Head of caudate nucleus (tissue), 42 donors: Measurements from ENCODE around the gene BAIAP2L2.

Experiments
- DNase-seq, 42 donors: peaks; one replicate each; pipeline versions ENCODE4 v3.0.0 to v3.0.0-alpha.2; 2020 to 2021; ENCODE audit warnings: mixed read lengths in 7 of 42
- intact Hi-C: fragments of 100-400 bp; cut with DNase I; formaldehyde crosslinking; loops from one replicate; pipeline ENCODE4 v1.15.0; 2022

BAIAP2L2 gene

DNA sequence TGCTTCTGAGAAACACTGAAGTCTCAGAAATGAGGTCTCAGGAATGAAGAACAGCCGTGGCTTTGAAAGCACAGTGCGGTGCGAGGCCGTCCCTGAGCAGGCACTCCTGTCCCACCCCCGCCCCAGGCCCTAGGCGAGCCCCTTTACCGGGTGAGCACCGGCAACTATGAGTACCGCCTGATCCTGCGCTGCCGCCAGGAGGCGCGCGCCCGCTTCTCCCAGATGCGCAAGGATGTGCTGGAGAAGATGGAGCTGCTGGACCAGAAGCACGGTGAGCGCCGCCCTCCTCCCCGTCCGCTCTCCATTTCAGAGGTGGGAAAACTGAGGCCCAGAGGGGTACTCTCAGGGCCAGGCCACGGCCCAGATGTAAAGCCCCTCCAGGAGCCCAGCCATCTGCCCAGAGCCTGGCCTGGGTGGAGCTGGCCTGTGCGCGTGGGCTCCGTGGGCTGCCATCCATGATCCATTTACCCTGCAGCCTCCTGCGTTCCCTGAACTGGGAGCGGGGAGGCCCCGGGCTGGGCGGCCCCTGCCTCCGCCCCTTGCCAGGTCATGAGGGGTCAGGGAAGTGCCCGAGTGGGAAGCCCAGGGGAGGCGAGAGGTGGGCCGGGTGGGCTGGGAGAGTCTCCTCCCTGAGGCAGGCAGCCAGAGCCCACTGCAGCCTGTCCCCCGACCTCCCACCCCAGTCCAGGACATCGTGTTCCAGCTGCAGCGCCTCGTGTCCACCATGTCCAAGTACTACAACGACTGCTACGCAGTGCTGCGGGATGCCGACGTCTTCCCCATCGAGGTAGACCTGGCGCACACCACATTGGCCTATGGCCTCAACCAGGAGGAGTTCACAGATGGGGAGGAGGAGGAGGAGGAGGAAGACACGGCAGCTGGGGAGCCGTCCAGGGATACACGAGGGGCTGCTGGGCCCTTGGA lies 36.0 kb downstream of the BAIAP2L2 start:
- intact Hi-C loops = loop anchor here (10.0 kb wide), 1 partner anchor 500 kb away; the partner anchor contains the start of gene DMC1
- peak in 2 of 42 donors; percentile 53 to 70 for DNase-seq

DNA sequence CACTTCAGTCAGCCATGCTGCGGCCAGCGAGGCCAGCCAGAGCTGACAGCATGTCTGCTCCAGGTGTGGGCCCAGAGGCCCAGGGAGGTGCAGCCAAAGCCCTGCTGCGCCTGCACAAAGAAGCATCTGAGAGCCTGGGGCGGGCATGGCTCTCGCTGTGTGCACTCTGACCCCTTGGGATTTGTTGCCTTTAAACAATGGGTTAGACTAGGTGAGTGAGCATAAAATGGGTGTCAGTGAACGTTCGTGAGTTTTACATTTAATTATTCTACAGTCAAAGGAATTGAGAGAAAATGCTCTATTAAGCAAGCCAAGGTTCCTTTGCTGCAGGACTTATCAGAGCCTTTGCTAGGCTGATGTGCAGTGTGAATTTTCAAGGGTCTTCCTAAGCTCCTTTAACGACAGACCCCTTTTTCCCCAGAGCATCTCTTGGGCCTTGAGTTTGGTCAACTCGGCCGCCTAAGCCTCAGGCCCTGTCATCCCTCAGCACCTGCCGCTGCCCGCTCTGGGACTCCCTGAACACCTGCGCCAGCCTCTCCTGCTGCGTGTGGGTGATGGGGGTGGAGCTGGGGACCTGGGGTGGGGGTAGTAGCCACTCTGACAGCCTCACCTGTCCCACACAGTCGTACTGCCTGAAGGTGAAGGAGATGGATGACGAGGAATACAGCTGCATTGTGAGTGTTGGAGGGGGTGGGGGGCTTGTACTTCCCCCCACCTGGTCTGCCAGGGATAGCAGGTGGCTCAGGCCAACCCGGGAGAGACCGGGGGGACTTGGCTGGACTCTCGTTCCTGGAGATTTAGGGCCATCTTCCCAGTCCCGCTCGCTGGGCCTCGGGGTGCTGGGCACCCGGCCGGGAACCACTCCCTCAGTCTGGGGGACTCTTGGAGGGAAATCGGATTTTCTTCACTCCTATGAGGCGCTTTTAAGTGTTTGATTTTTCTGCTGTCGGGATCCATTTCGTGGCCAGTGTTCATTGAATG lies 37.0 kb downstream of the BAIAP2L2 start:
- DNase-seq = peak in 1 of 42 donors; percentile 23
- intact Hi-C loops = loop anchor here (10.0 kb wide), 1 partner anchor 501 kb away; the partner anchor contains the start of gene DMC1

DNA sequence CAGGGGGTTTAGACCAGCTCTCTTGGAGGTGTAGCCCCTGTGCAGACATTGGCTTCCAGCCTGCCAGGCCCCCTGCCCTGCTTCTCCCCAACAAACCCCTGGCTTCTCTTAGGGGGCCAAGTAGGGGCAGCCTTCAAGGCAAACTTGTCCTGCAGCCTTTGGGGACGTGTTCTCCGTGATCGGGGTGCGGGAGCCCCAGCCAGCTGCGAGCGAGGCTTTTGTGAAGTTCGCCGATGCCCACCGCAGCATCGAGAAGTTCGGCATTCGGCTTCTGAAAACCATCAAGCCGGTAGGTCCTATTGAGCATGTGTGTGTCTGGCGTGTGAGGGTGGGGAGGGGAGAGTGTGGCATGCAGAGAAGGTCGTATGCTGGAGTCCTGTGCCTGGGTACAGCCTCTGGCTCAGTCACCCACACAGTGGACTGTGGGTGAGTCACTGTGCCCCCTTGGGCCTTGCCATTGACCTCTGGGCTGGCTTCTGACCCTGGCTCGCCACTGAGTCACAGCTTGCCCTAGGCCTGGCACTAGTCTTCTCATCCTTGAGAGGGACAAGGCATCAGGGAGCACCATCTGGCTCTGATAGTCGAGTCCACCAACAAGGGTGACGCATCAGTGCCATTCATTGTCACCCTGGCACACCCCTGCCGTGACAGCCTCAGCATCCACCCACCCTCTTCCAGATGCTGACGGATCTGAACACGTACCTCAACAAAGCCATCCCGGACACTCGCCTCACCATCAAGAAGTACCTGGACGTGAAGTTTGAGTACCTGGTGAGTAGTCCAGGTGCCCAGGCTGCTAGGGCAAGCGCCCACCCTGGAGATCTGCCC lies 37.9 kb downstream of the BAIAP2L2 start:
- intact Hi-C loops = loop anchor here (10.0 kb wide), 1 partner anchor 502 kb away; the partner anchor contains the start of gene DMC1
- DNase-seq = peak in 1 of 42 donors; percentile 27

DNA sequence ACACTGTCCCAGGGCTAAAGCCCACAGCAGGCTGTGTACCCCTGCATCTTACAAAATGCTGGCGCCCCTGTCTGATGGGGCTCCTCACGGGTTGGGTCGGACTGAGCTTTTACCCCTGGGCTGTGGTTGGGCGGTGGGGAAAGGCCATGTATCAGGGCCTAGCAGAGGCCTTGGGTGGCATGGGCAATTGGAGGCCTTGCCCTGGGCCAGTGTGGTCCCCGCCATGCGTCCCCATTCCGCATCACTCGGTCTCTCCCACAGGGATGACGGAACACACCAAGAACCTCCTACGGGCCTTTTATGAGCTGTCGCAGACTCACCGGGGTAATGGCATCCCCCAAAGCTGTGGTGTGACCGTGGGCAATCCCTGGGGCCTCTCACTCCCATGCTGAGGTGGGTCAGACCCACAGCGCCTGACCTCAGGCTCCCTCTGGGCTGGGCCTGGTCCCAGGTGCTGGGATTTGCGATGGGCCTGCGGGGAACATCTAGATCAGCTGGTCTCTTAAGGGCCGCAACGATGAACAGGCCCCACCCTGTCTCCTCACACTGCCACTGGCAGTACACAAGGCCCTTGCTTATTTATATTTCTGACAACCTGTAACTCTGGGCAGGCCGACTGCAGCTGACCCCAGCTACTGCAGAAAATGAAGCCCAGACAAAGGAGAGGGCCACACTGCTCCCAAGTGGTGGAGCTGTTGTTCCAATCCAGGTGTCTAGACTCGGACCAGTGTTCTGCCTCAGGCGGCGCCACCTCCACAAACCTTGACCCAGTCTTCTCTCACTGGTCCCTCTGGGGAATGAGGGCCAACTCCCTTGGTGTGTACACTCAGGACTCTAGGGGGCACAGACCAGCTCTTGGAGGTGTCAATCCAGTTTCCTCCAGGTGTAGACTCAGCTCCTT lies 38.8 kb downstream of the BAIAP2L2 start:
- intact Hi-C loops = loop anchor here (10.0 kb wide), 1 partner anchor 503 kb away; the partner anchor contains the start of gene DMC1
- DNase-seq = no peak

DNA sequence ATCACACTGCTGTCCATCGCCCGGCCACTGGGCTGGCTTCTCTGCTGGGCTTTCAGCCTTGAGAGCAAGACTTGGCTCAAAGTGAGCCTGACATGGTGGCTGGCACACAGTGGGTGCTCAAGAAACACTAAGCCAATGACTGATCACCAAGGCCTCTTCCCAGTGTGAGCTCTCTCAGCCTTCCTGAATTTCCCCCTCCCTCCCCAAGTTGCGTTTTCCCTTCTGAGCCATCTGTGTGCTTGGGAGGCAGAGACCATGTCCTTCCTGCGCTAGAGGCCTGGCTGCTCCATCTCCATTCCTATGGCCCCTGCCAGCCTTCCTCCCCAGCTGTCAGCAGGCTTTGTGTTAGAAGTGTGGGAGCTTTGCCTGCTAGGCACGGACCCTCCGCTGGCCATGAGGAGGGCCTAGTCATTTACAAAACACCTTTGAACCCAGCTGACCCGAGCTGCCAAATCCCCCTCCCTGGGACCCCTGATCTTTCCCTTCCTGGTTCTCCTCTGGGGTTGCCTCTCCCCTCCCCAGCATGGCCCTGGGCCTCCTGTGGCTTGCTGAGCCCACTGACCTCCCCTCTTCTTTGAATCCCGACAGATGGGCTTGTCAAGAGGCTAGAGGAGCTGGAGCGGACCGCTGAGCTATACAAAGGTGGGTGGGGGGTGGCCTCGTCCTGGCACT lies 40.1 kb downstream of the BAIAP2L2 start:
- intact Hi-C loops = loop anchor here (10.0 kb wide), 1 partner anchor 504 kb away; the partner anchor contains the start of gene DMC1
- DNase-seq = no peak

DNA sequence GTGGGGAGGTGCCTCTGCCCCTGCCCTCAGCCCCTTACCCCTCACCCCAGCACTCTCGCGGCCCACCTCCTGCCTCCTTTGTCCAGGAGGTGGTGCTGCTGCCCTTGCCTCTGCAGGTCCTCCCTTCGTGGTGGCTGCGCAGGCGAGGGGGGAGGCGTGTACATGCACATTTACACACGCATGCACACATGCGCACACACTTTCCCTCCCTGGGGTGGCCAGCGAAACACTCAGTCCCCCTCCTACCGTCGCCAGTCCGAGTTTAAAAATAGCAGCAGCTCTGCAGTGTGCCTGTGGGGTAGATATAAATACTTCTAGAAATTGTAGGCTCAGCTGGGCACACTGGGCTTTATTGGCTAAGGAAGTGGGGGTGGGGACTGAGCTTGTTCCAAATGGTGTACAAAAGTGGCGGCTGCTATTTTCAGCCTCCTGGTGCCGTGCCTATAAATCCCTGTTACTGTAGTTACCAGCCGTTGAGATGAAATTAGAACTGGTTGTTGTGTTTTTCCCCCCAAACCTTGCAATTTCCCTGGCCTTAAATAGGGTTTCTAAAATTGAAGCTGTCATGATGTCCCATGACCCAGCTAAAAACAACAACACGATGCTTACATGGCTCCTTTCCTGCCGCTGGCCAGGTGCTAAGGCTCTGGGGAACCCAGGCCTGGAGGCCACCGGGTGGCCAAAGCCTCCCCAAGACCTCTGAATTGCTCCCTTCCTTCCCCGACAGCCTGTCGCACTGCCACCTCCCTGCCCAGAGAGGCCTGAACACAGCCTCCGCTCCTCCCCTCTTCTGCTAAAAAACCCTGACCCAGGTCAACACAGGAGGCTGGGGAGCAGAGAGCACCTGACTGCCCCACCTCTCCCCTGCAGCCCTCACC lies 40.9 kb downstream of the BAIAP2L2 start:
- DNase-seq = peak; percentile 71 to 93 (median 84)
- intact Hi-C loops = loop anchor here (10.0 kb wide), 1 partner anchor 505 kb away; the partner anchor contains the start of gene DMC1

DNA sequence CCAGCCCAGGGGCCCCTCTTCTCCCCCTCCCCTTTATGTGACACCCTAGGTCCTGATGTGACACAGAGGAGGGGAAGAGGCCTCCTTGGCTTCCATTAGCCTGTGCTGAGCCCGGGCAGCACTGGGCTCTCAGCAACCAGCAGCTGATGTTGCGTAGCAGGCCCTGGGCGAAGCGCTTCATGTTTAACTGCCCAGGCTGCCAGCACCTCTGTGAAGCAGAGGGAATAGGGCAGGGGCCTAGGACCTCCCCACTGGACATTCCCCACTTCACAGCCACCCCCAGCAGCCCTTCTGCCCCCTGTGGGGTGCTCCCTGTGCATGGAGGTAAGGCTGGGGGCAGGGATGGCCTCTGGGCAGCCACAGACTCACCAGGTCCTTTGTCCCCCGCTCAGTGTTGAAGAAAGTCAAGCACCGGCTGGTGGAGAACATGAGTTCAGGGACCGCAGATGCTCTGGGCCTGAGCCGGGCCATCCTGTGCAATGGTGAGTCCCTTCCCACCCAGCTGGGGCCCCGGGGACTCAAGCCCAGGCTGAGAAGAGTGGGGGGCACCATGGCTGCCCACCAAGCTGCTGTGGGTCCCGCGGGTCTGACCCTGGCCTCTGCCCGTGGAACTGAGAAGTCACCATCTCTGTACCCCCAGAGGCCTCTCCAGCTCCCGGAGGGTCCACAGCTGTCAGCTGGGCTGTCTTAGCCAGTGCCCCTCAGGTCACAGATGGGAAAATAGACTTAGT lies 41.7 kb downstream of the BAIAP2L2 start:
- no peak for DNase-seq
- intact Hi-C loops = no loop called here

DNA sequence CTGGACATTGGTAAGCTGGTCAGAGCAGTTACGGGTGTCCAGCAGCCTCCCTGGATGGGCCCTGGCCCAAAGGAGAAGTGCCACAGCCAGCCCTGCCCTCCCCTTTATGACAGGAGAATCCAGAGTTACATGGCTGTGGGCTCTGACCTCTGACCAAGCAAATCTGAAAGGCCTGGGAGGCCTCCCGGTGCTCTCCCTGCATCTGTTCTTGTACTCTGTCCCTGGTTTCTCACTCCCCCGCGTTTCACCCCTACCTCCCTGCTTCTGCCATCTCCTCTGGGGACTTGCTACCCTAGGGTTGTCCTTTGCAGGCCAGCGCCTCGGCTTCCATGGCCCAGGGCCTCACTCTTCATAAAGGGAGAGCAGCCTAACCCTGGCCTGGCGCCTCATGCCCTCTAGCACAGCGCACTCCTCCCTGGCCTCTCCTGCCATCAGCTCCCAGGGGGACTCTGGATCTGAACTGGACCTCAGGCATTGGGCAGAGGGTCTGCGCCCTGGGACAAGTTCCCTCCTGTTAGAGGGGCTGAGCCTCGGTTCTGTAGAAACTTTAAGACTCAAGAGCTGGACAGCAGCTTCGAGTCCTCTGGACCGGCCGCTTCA lies 42.6 kb downstream of the BAIAP2L2 start:
- no peak for DNase-seq
- intact Hi-C loops = no loop called here

DNA sequence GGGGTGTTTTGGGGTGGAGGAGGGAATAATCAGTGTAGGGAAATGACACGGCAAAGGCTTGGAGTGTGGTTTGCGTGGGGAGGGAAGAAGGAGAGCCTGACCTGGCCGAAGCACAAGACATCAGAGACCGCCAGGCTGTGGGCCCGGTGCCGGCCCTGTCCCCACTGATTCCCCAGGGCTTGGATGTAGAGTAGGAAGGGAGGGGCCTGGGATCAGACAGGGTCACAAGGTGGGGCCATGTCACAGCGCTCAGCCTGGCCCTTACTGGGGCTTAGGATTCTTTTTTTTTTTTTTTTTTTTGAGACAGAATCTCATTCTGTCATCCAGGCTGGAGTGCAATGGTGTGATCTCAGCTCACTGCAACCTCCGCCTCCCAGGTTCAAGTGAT lies 43.5 kb downstream of the BAIAP2L2 start:
- intact Hi-C loops = no loop called here
- no peak for DNase-seq

DNA sequence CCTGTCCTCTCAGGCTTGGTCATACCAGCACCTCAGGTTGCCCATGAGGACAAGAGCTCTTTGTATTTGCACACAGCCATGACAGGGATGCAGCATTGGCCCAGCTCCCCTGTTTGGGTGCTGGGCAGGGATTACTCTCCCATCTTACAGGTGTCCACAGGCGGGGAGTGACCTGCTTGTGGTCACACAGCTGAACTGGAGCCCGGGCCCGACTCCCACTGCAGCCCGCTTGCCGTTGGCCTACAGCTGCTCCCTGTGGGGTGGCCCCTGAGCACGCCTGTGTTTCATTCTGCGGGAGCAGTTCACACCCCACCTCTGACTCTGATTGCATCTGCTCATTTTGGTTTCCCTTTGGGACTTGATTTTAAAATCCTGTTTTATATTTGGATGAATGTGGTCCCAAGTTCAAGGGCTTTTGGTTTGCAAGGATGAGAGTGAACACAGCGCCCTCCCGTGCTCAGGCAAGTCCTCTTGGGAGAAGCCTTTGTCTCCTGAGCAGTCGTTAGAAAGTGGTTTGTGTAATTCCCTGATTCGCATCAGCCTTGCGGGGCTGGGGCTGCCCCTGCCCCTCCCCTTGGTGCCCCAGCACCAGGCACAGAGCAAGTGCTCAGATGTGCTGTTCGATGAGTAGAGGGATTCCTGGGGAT lies 44.0 kb downstream of the BAIAP2L2 start:
- DNase-seq = no peak
- intact Hi-C loops = no loop called here

DNA sequence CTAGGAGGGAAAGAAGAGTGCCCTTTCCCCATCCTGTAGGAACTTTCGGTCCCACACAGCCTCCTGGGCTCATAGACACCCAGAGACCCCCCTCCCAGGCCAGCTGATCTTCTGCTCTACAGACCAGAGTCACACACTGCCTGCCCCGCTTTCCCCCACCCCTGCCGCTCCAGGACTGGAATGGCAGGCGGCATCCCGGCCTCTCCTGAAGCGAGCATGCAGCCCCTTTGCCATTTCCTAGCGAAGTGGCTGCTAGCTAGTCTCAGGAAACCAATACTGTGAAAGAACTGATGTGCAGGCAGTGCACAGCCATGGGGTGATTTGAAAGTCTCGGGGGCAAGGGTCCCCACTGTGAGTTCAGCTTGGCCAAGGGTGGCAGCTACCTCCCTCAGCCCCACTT lies 44.9 kb downstream of the BAIAP2L2 start:
- intact Hi-C loops = no loop called here
- DNase-seq = no peak

DNA sequence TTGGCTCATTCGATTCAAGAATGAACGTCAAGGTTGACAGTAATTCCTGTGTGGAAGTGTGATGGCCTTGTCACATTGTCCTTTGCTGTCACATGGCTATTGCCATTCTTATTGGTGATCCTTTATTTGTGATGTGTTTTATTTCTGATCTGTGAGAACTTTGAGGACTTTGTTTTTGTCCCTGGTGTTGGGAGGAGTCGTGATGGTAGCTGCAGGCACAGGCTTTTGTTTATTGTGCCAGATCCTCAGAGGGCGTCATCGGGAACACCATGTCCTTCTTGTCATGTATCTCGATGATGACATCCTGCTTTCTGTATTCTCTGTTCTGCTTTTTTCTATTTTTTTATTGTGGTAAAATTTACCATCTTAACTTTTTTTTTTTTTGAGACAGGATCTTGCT lies 47.7 kb downstream of the BAIAP2L2 start:
- DNase-seq = peak in 31 of 42 donors; percentile 45 to 87 (median 73)
- intact Hi-C loops = no loop called here

DNA sequence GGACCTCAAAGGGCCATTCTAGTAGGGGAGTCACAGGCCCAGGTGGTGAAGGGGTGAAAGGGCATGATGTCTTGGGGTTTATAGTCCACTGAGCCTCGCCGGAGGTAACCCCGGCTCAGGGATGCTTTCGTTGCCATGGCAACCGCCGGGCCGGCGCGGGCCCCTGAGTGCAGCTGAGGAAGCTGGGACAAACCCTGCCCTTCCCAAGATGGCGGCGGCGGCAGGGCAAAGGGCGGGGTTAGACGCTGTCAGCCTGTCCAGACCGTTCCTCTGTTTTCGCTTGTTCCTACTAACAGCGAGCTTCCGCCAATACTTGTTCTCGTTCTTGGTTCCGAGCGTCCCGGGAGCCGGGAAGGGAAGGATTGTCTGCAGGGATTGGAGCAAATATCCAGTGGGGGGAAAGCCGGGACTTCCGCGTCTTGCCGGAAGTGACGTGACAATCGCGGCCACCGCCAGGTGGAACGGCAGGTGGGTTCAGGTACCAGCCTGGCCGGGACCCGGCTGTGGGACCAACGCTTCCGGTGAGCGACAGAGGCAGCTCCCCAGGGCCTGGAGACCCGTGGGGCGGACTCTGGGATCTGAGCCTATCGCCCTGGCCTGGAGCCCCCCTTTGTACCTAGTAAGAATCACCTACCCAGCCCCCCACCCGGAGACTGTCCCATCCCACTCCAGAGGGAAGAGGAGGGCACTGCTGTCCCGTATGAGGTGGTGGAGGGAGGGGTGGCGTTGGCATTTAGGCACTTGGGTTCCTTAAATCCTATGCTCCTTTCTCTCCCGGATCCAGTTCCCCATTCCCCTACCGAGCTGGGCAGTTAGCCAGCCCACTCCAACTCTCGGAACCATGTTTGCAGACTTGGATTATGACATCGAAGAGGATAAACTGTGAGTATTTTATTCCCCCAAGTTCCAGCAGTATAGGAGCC lies 53.3 kb downstream of the BAIAP2L2 start, which contains the start of gene PICK1:
PICK1 (plus strand) TSS at position 436 of the 923 bp plus-strand sequence; CDS start at position 842, 406 bp downstream.
- intact Hi-C loops = loop anchor here (10.0 kb wide), 1 partner anchor 298 kb away; no protein-coding TSS in a partner anchor
- DNase-seq = peak; percentile 86 to 98 (median 96)
